Activated naive CD8-positive, alpha-beta T cell (primary cell): ENCODE results near the gene NKX2-2.
"Not testable (repeated sequence)": the region's sequence is repeated elsewhere in the genome, so short reads cannot be mapped to it uniquely, and the experiment has no call there.

ENCODE experiments used
- H3K27ac Mint-ChIP-seq: one replicate; pipeline ENCODE4 v1.8.0; 2021; ENCODE audit warnings: mixed read lengths
- H3K27me3 Mint-ChIP-seq: one replicate; pipeline ENCODE4 v1.8.0; 2021; ENCODE audit warnings: mixed read lengths
- H3K36me3 Mint-ChIP-seq: one replicate; pipeline ENCODE4 v1.8.0; 2021; ENCODE audit warnings: mixed read lengths
- H3K4me1 Mint-ChIP-seq: one replicate; pipeline ENCODE4 v1.8.0; 2021; ENCODE audit warnings: low read depth, mixed read lengths
- H3K4me3 Mint-ChIP-seq: one replicate; pipeline ENCODE4 v1.8.0; 2021; ENCODE audit warnings: mild to moderate bottlenecking, mixed read lengths
- H3K9me3 Mint-ChIP-seq: one replicate; pipeline ENCODE4 v1.8.0; 2021; ENCODE audit warnings: low read depth, mixed read lengths

Gene NKX2-2

DNA sequence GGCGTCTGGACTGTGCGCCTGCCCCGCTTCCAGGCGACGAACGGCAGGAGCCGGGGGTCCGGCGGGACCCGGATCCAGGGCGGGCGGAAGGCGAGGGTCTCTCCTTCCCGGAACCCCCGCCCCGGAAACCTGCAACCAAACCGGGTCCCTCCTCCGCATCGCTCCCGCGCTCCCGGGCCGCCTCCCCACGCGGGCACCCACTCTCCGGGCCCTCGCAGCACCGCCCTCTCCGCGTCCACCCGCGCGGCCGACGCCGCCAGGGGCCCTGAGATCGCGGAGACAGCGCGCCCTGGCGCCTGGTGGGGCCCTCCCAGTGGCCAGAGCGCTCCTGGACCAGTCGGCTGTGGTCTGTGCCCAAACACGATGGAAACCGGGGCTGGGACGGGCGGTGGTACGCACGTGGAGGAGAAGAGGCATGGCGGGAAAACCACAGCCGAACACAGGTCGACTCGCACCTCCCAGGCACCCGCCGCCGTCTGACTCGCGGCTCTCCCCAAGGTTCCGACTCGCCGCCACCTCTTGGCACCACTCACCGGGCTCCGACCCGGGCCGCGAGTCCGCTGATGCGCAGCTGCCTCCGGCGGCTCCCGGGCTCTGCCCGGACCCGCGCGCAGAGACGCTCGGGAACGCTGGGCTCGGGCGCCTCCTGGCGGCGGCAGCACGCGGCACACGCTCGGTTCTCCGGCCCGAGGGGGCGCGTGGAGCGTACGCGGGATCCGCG lies 7.9 kb downstream of the NKX2-2 start:
- Mint-ChIP-seq H3K4me3 (peak overlapping the region; percentile 86), H3K4me1 (peaks cover 39% of the 10 kb centered on the region), H3K9me3 (no peaks in the 10 kb centered on the region), H3K36me3 (no peaks in the 10 kb centered on the region), H3K27me3 (peaks cover 38% of the 10 kb centered on the region), H3K27ac (no peak overlapping the region)

GRCh38 chr20:21505161-21505809 lies 8.6 kb downstream of the NKX2-2 start:
- H3K36me3 Mint-ChIP-seq = no peaks in the 10 kb centered on the region
- H3K27ac Mint-ChIP-seq = no peak overlapping the region
- H3K27me3 Mint-ChIP-seq = peaks cover 35% of the 10 kb centered on the region
- no peaks in the 10 kb centered on the region for H3K9me3 Mint-ChIP-seq
- peaks cover 36% of the 10 kb centered on the region for H3K4me1 Mint-ChIP-seq
- peak overlapping the region; percentile 78 for H3K4me3 Mint-ChIP-seq

DNA sequence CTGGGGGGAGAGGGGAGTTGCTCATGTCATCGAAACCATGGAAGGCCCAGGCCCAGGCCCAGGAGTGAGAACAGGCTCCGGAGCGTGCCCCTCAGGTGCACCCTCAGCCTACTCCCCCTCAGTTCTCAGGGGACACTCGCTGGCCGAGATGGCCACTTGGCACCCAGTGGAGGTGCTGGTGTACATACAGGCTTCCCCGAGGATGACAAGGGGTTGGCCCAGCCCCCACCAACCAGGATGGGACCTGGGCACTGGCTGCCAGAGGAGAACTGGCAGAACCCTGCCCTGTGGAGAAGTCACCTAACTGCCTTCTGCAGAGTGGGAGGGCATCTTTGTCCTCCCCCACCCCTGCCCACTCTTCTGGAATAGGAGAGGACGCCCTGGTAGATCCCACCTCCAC lies 9.5 kb downstream of the NKX2-2 start:
- Mint-ChIP-seq H3K27ac (no peak overlapping the region), H3K4me3 (no peak overlapping the region), H3K9me3 (no peaks in the 10 kb centered on the region), H3K4me1 (peaks cover 28% of the 10 kb centered on the region), H3K36me3 (no peaks in the 10 kb centered on the region), H3K27me3 (peaks cover 33% of the 10 kb centered on the region)

GRCh38 chr20:21503345-21503744 lies 10.5 kb downstream of the NKX2-2 start:
- Mint-ChIP-seq H3K4me3 (no peak overlapping the region), H3K4me1 (peaks cover 25% of the 10 kb centered on the region), H3K27me3 (peaks cover 30% of the 10 kb centered on the region), H3K36me3 (no peaks in the 10 kb centered on the region), H3K9me3 (no peaks in the 10 kb centered on the region), H3K27ac (no peak overlapping the region)

- H3K27ac Mint-ChIP-seq = no peak overlapping the region
- H3K4me3 Mint-ChIP-seq = no peak overlapping the region
- no peaks in the 10 kb centered on the region for H3K9me3 Mint-ChIP-seq
- H3K4me1 Mint-ChIP-seq = peaks cover 7% of the 10 kb centered on the region
- H3K27me3 Mint-ChIP-seq = peaks cover 19% of the 10 kb centered on the region
- H3K36me3 Mint-ChIP-seq = no peaks in the 10 kb centered on the region
These were observed 12.7 kb downstream of the NKX2-2 start for GRCh38 chr20:21501184-21501583.

- H3K36me3 Mint-ChIP-seq = no peaks in the 10 kb centered on the region
- no peak overlapping the region for H3K4me3 Mint-ChIP-seq
- H3K9me3 Mint-ChIP-seq = no peaks in the 10 kb centered on the region
- no peak overlapping the region for H3K27ac Mint-ChIP-seq
- H3K27me3 Mint-ChIP-seq = peaks cover 19% of the 10 kb centered on the region
- peaks cover 7% of the 10 kb centered on the region for H3K4me1 Mint-ChIP-seq
These were observed 13.3 kb downstream of the NKX2-2 start for GRCh38 chr20:21500599-21500998.

DNA sequence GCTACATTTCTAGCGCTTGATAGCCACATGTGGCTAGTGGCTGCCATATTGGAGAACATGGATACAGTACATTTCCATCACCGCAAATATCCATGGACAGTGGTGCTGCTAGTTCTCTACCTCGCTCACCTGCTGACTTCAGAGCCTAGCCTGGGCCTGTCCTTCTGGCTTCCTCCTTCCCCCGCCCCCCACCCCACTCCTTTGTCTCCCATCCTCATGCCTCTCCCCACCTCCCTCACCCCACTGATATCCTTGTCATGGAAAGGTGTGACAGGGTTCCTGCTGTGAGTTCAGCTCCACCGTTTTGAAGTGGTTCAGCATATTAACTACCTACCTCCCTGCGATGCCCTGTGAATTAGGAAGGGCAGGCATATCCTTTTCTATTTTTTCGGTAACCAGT lies 14.2 kb downstream of the NKX2-2 start:
- no peak overlapping the region for H3K27ac Mint-ChIP-seq
- peaks cover 16% of the 10 kb centered on the region for H3K27me3 Mint-ChIP-seq
- H3K36me3 Mint-ChIP-seq = no peaks in the 10 kb centered on the region
- H3K4me1 Mint-ChIP-seq = peaks cover under 1% of the 10 kb centered on the region
- H3K4me3 Mint-ChIP-seq = no peak overlapping the region
- no peaks in the 10 kb centered on the region for H3K9me3 Mint-ChIP-seq

- peaks cover 14% of the 10 kb centered on the region for H3K27me3 Mint-ChIP-seq
- no peak overlapping the region for H3K4me3 Mint-ChIP-seq
- H3K4me1 Mint-ChIP-seq = no peaks in the 10 kb centered on the region
- H3K27ac Mint-ChIP-seq = no peak overlapping the region
- H3K9me3 Mint-ChIP-seq = no peaks in the 10 kb centered on the region
- no peaks in the 10 kb centered on the region for H3K36me3 Mint-ChIP-seq
These were observed 15.2 kb downstream of the NKX2-2 start for GRCh38 chr20:21498635-21499034.

- Mint-ChIP-seq H3K9me3 (no peaks in the 10 kb centered on the region), H3K4me1 (no peaks in the 10 kb centered on the region), H3K36me3 (no peaks in the 10 kb centered on the region), H3K27me3 (peaks cover 15% of the 10 kb centered on the region), H3K27ac (no peak overlapping the region), H3K4me3 (no peak overlapping the region)
These were observed 15.7 kb downstream of the NKX2-2 start for GRCh38 chr20:21498195-21498594.

GRCh38 chr20:21496452-21496851 lies 17.4 kb downstream of the NKX2-2 start:
- no peaks in the 10 kb centered on the region for H3K9me3 Mint-ChIP-seq
- no peak overlapping the region for H3K4me3 Mint-ChIP-seq
- H3K27ac Mint-ChIP-seq = no peak overlapping the region
- H3K4me1 Mint-ChIP-seq = no peaks in the 10 kb centered on the region
- H3K36me3 Mint-ChIP-seq = no peaks in the 10 kb centered on the region
- peaks cover 18% of the 10 kb centered on the region for H3K27me3 Mint-ChIP-seq

GRCh38 chr20:21493049-21493448 lies 20.8 kb downstream of the NKX2-2 start:
- Mint-ChIP-seq H3K4me1 (no peaks in the 10 kb centered on the region), H3K36me3 (no peaks in the 10 kb centered on the region)

GRCh38 chr20:21490105-21490504 lies 23.8 kb downstream of the NKX2-2 start:
- no peaks in the 10 kb centered on the region for H3K4me1 Mint-ChIP-seq
- peaks cover 3% of the 10 kb centered on the region for H3K9me3 Mint-ChIP-seq
- no peak overlapping the region for H3K27ac Mint-ChIP-seq
- H3K27me3 Mint-ChIP-seq = peaks cover 15% of the 10 kb centered on the region
- peaks cover 2% of the 10 kb centered on the region for H3K36me3 Mint-ChIP-seq
- H3K4me3 Mint-ChIP-seq = no peak overlapping the region

More at GRCh38 chr20:21493049-21493448, 20.8 kb downstream of the NKX2-2 start:
- Mint-ChIP-seq H3K4me3 (no peak overlapping the region), H3K9me3 (no peaks in the 10 kb centered on the region), H3K27me3 (peaks cover 12% of the 10 kb centered on the region), H3K27ac (no peak overlapping the region)

- H3K4me1 Mint-ChIP-seq, H3K4me3 Mint-ChIP-seq, H3K9me3 Mint-ChIP-seq, H3K27ac Mint-ChIP-seq, H3K36me3 Mint-ChIP-seq: not testable (repeated sequence)
- H3K27me3 Mint-ChIP-seq = peaks cover 34% of the 10 kb centered on the region
These were observed 33.7 kb downstream of the NKX2-2 start for GRCh38 chr20:21480144-21480543.

GRCh38 chr20:21465799-21466198 lies 48.1 kb downstream of the NKX2-2 start:
- peaks cover 7% of the 10 kb centered on the region for H3K9me3 Mint-ChIP-seq
- no peak overlapping the region for H3K27ac Mint-ChIP-seq
- H3K4me3 Mint-ChIP-seq = no peak overlapping the region
- H3K4me1 Mint-ChIP-seq = no peaks in the 10 kb centered on the region
- H3K36me3 Mint-ChIP-seq = peaks cover 6% of the 10 kb centered on the region
- H3K27me3 Mint-ChIP-seq = peaks cover 6% of the 10 kb centered on the region

DNA sequence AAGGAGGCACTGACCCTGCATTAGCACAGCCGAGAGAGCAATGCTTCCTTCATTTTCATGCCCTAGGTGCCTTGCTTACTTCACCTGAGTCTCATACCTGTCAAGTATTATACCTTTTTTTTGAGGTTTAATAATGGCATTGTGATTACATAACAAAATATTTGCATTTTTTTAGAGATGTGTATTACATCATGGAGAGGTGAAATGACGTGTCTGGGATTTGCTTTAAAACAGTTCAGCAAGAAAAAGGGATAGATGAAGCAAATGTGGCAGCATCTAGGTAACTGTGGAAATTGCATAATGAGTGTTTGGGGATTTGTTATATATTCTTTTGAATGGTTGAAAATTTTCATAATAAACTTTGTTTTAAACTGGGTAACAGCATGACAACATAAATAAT lies 48.9 kb downstream of the NKX2-2 start:
- H3K27ac Mint-ChIP-seq = no peak overlapping the region
- H3K4me3 Mint-ChIP-seq = no peak overlapping the region
- peaks cover 6% of the 10 kb centered on the region for H3K36me3 Mint-ChIP-seq
- no peaks in the 10 kb centered on the region for H3K4me1 Mint-ChIP-seq
- peaks cover 6% of the 10 kb centered on the region for H3K27me3 Mint-ChIP-seq
- peaks cover 7% of the 10 kb centered on the region for H3K9me3 Mint-ChIP-seq
